Endodermal cell (in vitro differentiated cells): Measurements from ENCODE around the gene DUOX1. TPM values are rescaled to one million over a fixed set of nuclear protein-coding genes. Genes with fewer than 3 reads are reported as not detected.

Source experiments
- DNase-seq: peaks from one replicate; pipeline ENCODE4 v3.0.0-alpha.2; 2017
- H3K27ac ChIP-seq: 2 replicates; pipeline ENCODE4 v1.5.1; 2013; ENCODE audit warnings: mild to moderate bottlenecking, low read depth, low read length, moderate library complexity
- H3K27me3 ChIP-seq: 2 replicates; pipeline ENCODE4 v1.6.1; 2013; ENCODE audit warnings: mild to moderate bottlenecking, low read length, moderate library complexity; ENCODE audit not compliant: insufficient read depth, control insufficient read depth, poor library complexity, severe bottlenecking
- H3K36me3 ChIP-seq: 2 replicates; pipeline ENCODE4 v1.7.0; 2013; ENCODE audit warnings: mild to moderate bottlenecking, low read length, moderate library complexity; ENCODE audit not compliant: control insufficient read depth, insufficient read depth
- H3K4me1 ChIP-seq: one replicate; pipeline ENCODE4 v1.7.0; 2013; ENCODE audit warnings: low read length; ENCODE audit not compliant: control insufficient read depth, insufficient read depth
- H3K4me3 ChIP-seq: 2 replicates; pipeline ENCODE4 v1.5.1; 2013; ENCODE audit warnings: mild to moderate bottlenecking, low read length, moderate library complexity
- H3K9ac ChIP-seq: 2 replicates; pipeline ENCODE4 v1.6.1; 2013; ENCODE audit warnings: mild to moderate bottlenecking, low read length, moderate library complexity; ENCODE audit not compliant: poor library complexity, severe bottlenecking; ENCODE audit errors: extremely low read depth
- H3K9me3 ChIP-seq: 2 replicates; pipeline ENCODE4 v1.6.1; 2013; ENCODE audit warnings: mild to moderate bottlenecking, low read length, moderate library complexity; ENCODE audit not compliant: control insufficient read depth
- H3K27ac Mint-ChIP-seq: 2 replicates; pipeline ENCODE4 v1.8.0; 2020; ENCODE audit warnings: mixed read lengths
- H3K27me3 Mint-ChIP-seq: 2 replicates; pipeline ENCODE4 v1.8.0; 2021; ENCODE audit warnings: mild to moderate bottlenecking, mixed read lengths; ENCODE audit not compliant: insufficient read depth
- H3K36me3 Mint-ChIP-seq: 2 replicates; pipeline ENCODE4 v1.8.0; 2020; ENCODE audit warnings: low read depth, mixed read lengths
- H3K4me1 Mint-ChIP-seq: 2 replicates; pipeline ENCODE4 v1.8.0; 2020; ENCODE audit warnings: mixed read lengths
- H3K4me3 Mint-ChIP-seq: 2 replicates; pipeline ENCODE4 v1.8.0; 2020; ENCODE audit warnings: mild to moderate bottlenecking, moderate library complexity, mixed read lengths
- H3K9me3 Mint-ChIP-seq: 2 replicates; pipeline ENCODE4 v1.8.0; 2020; ENCODE audit warnings: mild to moderate bottlenecking, mixed read lengths
- WGBS, 2 experiments: methylation state at CpG; one replicate each; pipeline versions ENCODE4 v1.1.5 to v1.1.7; 2013; ENCODE audit warnings: missing lambda C conversion rate in 2 of 2, mixed read lengths in 1 of 2; ENCODE audit not compliant: insufficient coverage in 1 of 2, insufficient read length in 1 of 2; 5-methylcytosine and 5-hydroxymethylcytosine counted together
- total RNA-seq, 2 donors: library from RNA; stranded (reverse); fragmentation: NEBNext Ultra II Directional in 1 of 2; extraction: Animal tissue kit (Norgen Biotek cat#: 25700) in 1 of 2; gene quantifications; 2 replicates in 1 of 2; 3 replicates in 1 of 2; pipeline ENCODE4 v1.2.1, GENCODE V29; 2021
- TF ChIP-seq, protein P1 (sequence below): fragments of 200-600 bp; sonication (generic); conservative IDR thresholded peaks from 2 replicates; pipeline ENCODE4 v1.5.0; 2021; ENCODE audit warnings: antibody characterized with exemption, mild to moderate bottlenecking

DUOX1 gene
- total RNA-seq, 2 donors from 2014 or later, result 1.2 to 1.9 TPM

DNA sequence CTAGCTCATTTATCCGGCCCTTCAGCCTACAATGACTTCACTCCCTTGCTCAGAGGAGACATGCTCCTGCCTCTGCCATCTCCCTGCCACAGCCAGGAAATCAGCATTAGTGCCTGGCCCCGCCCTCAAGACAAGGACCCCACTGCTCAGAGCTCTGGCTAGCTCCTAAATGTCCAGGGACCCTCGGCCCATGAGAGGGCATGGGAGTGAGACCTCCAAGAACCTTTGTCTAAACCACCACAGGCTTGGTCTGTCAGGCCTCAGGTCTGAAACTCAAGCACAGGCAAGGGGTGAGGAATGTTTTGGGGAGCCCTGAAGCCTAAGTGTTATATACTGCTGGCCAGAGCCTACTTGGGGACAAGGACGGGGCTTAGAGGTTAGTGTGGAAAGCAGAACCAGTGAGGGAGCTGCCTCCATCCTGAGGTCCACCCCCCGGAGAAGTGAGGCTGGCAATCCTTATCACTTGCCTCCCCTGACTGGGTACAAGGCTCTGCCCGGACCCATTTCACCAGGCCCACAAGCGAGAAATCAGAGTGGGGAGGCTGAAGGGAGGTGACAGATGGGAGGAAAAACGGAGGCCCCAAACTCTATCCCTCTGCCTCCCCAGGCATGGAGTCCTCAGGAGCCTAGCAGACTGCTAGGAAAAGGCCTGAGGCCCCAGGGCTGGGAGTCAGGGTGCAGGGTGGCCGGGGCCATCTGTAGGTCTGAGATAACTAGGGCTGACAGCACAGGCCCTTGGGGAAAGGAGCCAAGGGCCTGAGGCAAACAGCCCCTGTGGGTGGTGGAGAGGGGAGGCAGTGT is 39.2 kb downstream of the DUOX1 start:
- H3K9me3 ChIP-seq, result no peaks in the 10 kb centered on the region
- Mint-ChIP-seq H3K27ac (no peak overlapping the region), H3K4me3 (no peak overlapping the region), H3K9me3 (no peaks in the 10 kb centered on the region), H3K27me3 (no peaks in the 10 kb centered on the region), H3K4me1 (peaks cover 19% of the 10 kb centered on the region), H3K36me3 (peaks cover 10% of the 10 kb centered on the region)
- TF ChIP-seq, protein P1, sequence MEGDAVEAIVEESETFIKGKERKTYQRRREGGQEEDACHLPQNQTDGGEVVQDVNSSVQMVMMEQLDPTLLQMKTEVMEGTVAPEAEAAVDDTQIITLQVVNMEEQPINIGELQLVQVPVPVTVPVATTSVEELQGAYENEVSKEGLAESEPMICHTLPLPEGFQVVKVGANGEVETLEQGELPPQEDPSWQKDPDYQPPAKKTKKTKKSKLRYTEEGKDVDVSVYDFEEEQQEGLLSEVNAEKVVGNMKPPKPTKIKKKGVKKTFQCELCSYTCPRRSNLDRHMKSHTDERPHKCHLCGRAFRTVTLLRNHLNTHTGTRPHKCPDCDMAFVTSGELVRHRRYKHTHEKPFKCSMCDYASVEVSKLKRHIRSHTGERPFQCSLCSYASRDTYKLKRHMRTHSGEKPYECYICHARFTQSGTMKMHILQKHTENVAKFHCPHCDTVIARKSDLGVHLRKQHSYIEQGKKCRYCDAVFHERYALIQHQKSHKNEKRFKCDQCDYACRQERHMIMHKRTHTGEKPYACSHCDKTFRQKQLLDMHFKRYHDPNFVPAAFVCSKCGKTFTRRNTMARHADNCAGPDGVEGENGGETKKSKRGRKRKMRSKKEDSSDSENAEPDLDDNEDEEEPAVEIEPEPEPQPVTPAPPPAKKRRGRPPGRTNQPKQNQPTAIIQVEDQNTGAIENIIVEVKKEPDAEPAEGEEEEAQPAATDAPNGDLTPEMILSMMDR, result no peak
- no peaks in the 10 kb centered on the region for H3K27me3 ChIP-seq
- H3K9ac ChIP-seq, result no peak overlapping the region
- no peak overlapping the region for H3K4me3 ChIP-seq
- WGBS, 2 experiments, result 92 to 100% methylated on average over 3 to 9 of the region's 9 CpGs
- DNase-seq, result no peak
- H3K36me3 ChIP-seq, result no peaks in the 10 kb centered on the region
- peaks cover 4% of the 10 kb centered on the region for H3K4me1 ChIP-seq
- peak overlapping the region; percentile 68 for H3K27ac ChIP-seq

DNA sequence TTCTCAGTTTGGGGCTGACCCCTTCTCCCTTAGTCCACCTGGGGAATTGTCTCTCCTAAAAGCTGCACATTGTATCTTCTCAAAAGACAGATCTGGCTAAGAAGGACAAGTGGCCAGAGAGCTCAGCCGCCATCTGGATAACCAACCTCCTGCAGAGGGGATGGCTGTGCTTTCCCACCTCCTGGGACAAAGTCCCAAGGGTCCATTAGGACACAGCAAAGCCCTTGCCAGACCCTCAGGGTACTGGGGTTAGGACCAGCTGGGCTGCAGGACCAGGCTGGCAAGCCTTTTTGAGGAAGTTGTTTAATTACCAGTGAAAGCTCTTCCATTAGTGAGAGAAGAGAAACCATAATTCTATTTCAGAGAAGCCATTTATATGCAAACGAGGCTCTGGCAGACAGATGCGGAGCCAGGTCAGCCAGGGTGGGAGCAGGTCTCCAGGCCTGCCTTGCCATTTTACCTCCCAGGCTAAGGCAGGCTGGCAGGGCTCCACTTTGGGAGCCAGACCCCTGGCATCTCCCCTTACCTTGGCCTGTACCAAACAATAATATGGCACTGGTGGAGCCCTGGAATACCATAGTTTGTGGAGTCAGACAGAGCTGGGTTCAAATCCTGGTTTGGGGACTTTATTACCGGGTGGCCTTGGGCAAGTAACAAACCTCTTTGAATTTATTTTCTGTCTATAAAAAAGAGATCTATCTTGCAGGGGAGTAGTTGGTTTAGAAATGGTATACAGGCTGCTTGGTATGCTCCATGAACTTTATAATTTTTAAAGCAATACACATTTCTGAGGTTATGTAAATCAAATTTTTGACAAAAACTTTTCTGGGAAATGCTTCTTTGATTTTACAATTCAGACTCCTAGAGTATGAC is 40.0 kb downstream of the DUOX1 start:
- Mint-ChIP-seq H3K27me3 (no peaks in the 10 kb centered on the region), H3K4me3 (no peak overlapping the region), H3K4me1 (peaks cover 20% of the 10 kb centered on the region), H3K36me3 (peaks cover 19% of the 10 kb centered on the region), H3K9me3 (no peaks in the 10 kb centered on the region), H3K27ac (no peak overlapping the region)
- Histone ChIP-seq H3K27ac (peak overlapping the region; percentile 68), H3K4me3 (no peak overlapping the region), H3K36me3 (no peaks in the 10 kb centered on the region), H3K4me1 (peaks cover 4% of the 10 kb centered on the region), H3K9me3 (no peaks in the 10 kb centered on the region), H3K9ac (no peak overlapping the region), H3K27me3 (no peaks in the 10 kb centered on the region)
- 73 to 78% methylated on average over 4 of the region's 4 CpGs for WGBS, 2 experiments
- TF ChIP-seq, protein P1, result no peak
- DNase-seq, result no peak

DNA sequence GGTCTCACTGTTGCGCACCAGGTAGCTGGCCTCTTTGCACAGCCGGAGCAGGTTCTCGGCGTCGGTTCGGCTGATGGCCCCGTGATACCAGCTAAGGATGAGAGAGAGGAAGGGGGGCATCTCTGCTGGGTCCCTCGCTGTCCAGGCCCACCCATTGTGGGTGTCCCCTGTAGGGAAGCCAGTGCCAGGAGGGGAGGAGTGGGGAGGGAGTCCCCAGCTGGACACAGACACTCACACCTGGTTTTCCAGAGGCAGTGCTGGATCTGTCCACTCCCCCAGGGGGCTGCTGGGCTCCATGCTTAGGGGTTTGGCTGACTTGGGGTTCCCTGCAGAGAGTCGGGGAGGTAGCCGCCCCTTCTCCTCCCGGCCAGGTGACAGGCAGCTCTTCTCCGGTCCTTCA is 42.1 kb downstream of the DUOX1 start:
- DNase-seq, result no peak
- H3K4me3 ChIP-seq, result no peak overlapping the region
- Mint-ChIP-seq H3K4me3 (no peak overlapping the region), H3K9me3 (no peaks in the 10 kb centered on the region), H3K4me1 (peaks cover 19% of the 10 kb centered on the region), H3K27me3 (no peaks in the 10 kb centered on the region), H3K36me3 (peaks cover 31% of the 10 kb centered on the region), H3K27ac (no peak overlapping the region)
- no peaks in the 10 kb centered on the region for H3K27me3 ChIP-seq
- no peak overlapping the region for H3K27ac ChIP-seq
- no peak overlapping the region for H3K9ac ChIP-seq
- H3K9me3 ChIP-seq, result no peaks in the 10 kb centered on the region
- 93 to 96% methylated on average over 10 to 12 of the region's 12 CpGs for WGBS, 2 experiments
- no peaks in the 10 kb centered on the region for H3K36me3 ChIP-seq
- TF ChIP-seq, protein P1, result no peak
- H3K4me1 ChIP-seq, result peaks cover 4% of the 10 kb centered on the region
